Measurements from ENCODE around the gene MBTPS2.

The MBTPS2 gene

DNA sequence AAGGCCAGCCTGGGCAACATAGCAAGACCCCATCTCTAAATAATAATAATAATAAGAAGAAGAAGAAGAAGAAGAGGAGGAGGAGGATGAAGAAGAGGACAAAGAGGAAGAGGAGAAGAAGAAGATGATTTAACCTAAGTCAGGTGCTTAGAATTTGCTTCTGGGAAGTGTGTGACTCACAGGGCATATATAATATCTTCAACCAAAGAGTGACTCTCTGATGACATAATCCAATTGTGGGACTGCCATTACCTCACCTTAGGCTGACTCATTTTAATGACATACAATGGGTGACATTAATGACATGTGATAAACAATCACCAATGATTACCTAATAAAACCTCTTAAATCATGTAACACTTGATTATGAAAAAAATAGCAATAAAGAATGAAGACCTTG lies 32.7 kb upstream of the MBTPS2 start (continued):
- TF ChIP-seq HOXA7 (CRISPR knock-in tag; IDR thresholded peaks at IDR 0.05; ENCODE audit: borderline replicate concordance) (no peak), ZNF239 (tag by site-specific recombination; IDR thresholded peaks at IDR 0.05) (no peak), ZNF175 (tag by site-specific recombination; IDR thresholded peaks at IDR 0.05) (no peak), ZNF223 (tag by site-specific recombination; IDR thresholded peaks at IDR 0.05) (no peak), ZXDB (tag by site-specific recombination; IDR thresholded peaks at IDR 0.05) (peak; percentile 79), ZNF501 (tag by site-specific recombination; IDR thresholded peaks at IDR 0.05) (0 out of 2 replicates have a peak, but pooled peaks have one; percentile 15), ZFP69B (tag by site-specific recombination; IDR thresholded peaks at IDR 0.05) (peak; percentile 41; the same call in 1 of the 2 replicates), ZNF184 (tag by site-specific recombination; IDR thresholded peaks at IDR 0.05) (peak; percentile 72; the same call in 1 of the 2 replicates), ZNF843 (tag by site-specific recombination; IDR thresholded peaks at IDR 0.05) (peak; percentile 87), ZNF138 (tag by site-specific recombination; IDR thresholded peaks at IDR 0.05; ENCODE audit: borderline replicate concordance) (no peak), ZNF221 (tag by site-specific recombination; IDR thresholded peaks at IDR 0.05; ENCODE audit: borderline replicate concordance) (no peak), ZNF777 (tag by site-specific recombination; IDR thresholded peaks at IDR 0.05; ENCODE audit: borderline replicate concordance) (no peak), ZNF366 (tag by site-specific recombination; conservative IDR thresholded peaks at IDR 0.05) (peak; percentile 99), ZBTB21 (tag by site-specific recombination; IDR thresholded peaks at IDR 0.05) (peak; percentile 94), GLI2 (tag by site-specific recombination; IDR thresholded peaks at IDR 0.05; ENCODE audit: borderline replicate concordance, low read depth) (peak; percentile 43; the same call in 1 of the 2 replicates), SP3 (tag by site-specific recombination; IDR thresholded peaks at IDR 0.05) (peak; percentile 68), SP2 (tag by site-specific recombination; IDR thresholded peaks at IDR 0.05) (0 out of 2 replicates have a peak, but pooled peaks have one; percentile 26), SETDB1 (IDR thresholded peaks at IDR 0.05; ENCODE audit: insufficient read length, low read length) (no peak), ZNF473 (tag by site-specific recombination; IDR thresholded peaks at IDR 0.05) (0 out of 2 replicates have a peak, but pooled peaks have one; percentile 49), MZF1 (tag by site-specific recombination; IDR thresholded peaks at IDR 0.05; ENCODE audit: borderline replicate concordance) (no peak), FEZF1 (tag by site-specific recombination; IDR thresholded peaks at IDR 0.05) (peak; percentile 63), ZNF140 (tag by site-specific recombination; IDR thresholded peaks at IDR 0.05) (no peak)
- TF ChIP-seq, protein P1, sequence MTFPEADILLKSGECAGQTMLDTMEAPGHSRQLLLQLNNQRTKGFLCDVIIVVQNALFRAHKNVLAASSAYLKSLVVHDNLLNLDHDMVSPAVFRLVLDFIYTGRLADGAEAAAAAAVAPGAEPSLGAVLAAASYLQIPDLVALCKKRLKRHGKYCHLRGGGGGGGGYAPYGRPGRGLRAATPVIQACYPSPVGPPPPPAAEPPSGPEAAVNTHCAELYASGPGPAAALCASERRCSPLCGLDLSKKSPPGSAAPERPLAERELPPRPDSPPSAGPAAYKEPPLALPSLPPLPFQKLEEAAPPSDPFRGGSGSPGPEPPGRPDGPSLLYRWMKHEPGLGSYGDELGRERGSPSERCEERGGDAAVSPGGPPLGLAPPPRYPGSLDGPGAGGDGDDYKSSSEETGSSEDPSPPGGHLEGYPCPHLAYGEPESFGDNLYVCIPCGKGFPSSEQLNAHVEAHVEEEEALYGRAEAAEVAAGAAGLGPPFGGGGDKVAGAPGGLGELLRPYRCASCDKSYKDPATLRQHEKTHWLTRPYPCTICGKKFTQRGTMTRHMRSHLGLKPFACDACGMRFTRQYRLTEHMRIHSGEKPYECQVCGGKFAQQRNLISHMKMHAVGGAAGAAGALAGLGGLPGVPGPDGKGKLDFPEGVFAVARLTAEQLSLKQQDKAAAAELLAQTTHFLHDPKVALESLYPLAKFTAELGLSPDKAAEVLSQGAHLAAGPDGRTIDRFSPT (tag by site-specific recombination; IDR thresholded peaks at IDR 0.05) = peak; percentile 96
- TF ChIP-seq, protein P2, sequence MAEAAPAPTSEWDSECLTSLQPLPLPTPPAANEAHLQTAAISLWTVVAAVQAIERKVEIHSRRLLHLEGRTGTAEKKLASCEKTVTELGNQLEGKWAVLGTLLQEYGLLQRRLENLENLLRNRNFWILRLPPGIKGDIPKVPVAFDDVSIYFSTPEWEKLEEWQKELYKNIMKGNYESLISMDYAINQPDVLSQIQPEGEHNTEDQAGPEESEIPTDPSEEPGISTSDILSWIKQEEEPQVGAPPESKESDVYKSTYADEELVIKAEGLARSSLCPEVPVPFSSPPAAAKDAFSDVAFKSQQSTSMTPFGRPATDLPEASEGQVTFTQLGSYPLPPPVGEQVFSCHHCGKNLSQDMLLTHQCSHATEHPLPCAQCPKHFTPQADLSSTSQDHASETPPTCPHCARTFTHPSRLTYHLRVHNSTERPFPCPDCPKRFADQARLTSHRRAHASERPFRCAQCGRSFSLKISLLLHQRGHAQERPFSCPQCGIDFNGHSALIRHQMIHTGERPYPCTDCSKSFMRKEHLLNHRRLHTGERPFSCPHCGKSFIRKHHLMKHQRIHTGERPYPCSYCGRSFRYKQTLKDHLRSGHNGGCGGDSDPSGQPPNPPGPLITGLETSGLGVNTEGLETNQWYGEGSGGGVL (tag by site-specific recombination; IDR thresholded peaks at IDR 0.05) = peak; percentile 79
- TF ChIP-seq, protein P3, sequence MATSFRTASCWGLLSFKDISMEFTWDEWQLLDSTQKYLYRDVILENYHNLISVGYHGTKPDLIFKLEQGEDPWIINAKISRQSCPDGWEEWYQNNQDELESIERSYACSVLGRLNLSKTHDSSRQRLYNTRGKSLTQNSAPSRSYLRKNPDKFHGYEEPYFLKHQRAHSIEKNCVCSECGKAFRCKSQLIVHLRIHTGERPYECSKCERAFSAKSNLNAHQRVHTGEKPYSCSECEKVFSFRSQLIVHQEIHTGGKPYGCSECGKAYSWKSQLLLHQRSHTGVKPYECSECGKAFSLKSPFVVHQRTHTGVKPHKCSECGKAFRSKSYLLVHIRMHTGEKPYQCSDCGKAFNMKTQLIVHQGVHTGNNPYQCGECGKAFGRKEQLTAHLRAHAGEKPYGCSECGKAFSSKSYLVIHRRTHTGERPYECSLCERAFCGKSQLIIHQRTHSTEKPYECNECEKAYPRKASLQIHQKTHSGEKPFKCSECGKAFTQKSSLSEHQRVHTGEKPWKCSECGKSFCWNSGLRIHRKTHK (tag by site-specific recombination; IDR thresholded peaks at IDR 0.05) = peak; percentile 13; the same call in 1 of the 2 replicates
- TF ChIP-seq, protein P4, sequence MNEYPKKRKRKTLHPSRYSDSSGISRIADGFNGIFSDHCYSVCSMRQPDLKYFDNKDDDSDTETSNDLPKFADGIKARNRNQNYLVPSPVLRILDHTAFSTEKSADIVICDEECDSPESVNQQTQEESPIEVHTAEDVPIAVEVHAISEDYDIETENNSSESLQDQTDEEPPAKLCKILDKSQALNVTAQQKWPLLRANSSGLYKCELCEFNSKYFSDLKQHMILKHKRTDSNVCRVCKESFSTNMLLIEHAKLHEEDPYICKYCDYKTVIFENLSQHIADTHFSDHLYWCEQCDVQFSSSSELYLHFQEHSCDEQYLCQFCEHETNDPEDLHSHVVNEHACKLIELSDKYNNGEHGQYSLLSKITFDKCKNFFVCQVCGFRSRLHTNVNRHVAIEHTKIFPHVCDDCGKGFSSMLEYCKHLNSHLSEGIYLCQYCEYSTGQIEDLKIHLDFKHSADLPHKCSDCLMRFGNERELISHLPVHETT (tag by site-specific recombination; IDR thresholded peaks at IDR 0.05) = peak; percentile 98
- TF ChIP-seq, protein P5, sequence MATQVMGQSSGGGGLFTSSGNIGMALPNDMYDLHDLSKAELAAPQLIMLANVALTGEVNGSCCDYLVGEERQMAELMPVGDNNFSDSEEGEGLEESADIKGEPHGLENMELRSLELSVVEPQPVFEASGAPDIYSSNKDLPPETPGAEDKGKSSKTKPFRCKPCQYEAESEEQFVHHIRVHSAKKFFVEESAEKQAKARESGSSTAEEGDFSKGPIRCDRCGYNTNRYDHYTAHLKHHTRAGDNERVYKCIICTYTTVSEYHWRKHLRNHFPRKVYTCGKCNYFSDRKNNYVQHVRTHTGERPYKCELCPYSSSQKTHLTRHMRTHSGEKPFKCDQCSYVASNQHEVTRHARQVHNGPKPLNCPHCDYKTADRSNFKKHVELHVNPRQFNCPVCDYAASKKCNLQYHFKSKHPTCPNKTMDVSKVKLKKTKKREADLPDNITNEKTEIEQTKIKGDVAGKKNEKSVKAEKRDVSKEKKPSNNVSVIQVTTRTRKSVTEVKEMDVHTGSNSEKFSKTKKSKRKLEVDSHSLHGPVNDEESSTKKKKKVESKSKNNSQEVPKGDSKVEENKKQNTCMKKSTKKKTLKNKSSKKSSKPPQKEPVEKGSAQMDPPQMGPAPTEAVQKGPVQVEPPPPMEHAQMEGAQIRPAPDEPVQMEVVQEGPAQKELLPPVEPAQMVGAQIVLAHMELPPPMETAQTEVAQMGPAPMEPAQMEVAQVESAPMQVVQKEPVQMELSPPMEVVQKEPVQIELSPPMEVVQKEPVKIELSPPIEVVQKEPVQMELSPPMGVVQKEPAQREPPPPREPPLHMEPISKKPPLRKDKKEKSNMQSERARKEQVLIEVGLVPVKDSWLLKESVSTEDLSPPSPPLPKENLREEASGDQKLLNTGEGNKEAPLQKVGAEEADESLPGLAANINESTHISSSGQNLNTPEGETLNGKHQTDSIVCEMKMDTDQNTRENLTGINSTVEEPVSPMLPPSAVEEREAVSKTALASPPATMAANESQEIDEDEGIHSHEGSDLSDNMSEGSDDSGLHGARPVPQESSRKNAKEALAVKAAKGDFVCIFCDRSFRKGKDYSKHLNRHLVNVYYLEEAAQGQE (tag by site-specific recombination; IDR thresholded peaks at IDR 0.05) = no peak
- TF ChIP-seq, protein P6, sequence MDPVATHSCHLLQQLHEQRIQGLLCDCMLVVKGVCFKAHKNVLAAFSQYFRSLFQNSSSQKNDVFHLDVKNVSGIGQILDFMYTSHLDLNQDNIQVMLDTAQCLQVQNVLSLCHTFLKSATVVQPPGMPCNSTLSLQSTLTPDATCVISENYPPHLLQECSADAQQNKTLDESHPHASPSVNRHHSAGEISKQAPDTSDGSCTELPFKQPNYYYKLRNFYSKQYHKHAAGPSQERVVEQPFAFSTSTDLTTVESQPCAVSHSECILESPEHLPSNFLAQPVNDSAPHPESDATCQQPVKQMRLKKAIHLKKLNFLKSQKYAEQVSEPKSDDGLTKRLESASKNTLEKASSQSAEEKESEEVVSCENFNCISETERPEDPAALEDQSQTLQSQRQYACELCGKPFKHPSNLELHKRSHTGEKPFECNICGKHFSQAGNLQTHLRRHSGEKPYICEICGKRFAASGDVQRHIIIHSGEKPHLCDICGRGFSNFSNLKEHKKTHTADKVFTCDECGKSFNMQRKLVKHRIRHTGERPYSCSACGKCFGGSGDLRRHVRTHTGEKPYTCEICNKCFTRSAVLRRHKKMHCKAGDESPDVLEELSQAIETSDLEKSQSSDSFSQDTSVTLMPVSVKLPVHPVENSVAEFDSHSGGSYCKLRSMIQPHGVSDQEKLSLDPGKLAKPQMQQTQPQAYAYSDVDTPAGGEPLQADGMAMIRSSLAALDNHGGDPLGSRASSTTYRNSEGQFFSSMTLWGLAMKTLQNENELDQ (tag by site-specific recombination; IDR thresholded peaks at IDR 0.05; ENCODE audit: low read depth) = no peak
